ENCODE data around the gene C16orf54.

DNA sequence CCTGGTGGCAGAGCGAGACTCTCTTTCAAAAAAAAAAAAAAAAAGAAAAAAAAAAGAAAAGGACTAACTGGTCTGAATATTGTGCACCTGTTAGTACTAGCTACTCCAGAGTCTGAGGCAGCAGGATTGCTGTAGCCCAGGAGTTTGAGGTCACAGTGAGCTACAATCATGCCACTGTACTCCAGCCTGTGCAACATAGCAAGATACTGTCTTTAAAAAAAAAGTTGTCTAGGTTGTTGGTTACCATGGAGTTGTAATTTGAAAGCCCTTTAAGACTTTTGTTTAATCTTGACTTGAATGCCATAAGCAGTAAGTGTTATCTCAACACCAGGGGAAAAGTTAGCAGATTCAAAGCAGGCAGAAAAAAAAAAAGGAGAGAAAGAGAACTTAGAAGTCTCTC lies 10.9 kb upstream of the C16orf54 start:
- TF ChIP-seq, protein P1, sequence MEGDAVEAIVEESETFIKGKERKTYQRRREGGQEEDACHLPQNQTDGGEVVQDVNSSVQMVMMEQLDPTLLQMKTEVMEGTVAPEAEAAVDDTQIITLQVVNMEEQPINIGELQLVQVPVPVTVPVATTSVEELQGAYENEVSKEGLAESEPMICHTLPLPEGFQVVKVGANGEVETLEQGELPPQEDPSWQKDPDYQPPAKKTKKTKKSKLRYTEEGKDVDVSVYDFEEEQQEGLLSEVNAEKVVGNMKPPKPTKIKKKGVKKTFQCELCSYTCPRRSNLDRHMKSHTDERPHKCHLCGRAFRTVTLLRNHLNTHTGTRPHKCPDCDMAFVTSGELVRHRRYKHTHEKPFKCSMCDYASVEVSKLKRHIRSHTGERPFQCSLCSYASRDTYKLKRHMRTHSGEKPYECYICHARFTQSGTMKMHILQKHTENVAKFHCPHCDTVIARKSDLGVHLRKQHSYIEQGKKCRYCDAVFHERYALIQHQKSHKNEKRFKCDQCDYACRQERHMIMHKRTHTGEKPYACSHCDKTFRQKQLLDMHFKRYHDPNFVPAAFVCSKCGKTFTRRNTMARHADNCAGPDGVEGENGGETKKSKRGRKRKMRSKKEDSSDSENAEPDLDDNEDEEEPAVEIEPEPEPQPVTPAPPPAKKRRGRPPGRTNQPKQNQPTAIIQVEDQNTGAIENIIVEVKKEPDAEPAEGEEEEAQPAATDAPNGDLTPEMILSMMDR (IDR thresholded peaks at IDR 0.05): no peak
- no peak for TF ChIP-seq POLR2A (IDR thresholded peaks at IDR 0.05)
